Hematopoietic multipotent progenitor cell treated with erythropoietin and hydrocortisone succinate and interleukin-3 and kit ligand, for 8 days (in vitro differentiated cells): Measurements from ENCODE around the gene POU3F1.

Source experiments
- DNase-seq: peaks from one replicate; pipeline ENCODE4 v3.0.0-alpha.2; 2015

Gene POU3F1

GRCh38 chr1:38003261-38004250, 43.0 kb downstream of the POU3F1 start:
- peak; percentile 30 for DNase-seq

- no peak for DNase-seq
Measured at GRCh38 chr1:38000529-38001455, 45.8 kb downstream of the POU3F1 start.

DNA sequence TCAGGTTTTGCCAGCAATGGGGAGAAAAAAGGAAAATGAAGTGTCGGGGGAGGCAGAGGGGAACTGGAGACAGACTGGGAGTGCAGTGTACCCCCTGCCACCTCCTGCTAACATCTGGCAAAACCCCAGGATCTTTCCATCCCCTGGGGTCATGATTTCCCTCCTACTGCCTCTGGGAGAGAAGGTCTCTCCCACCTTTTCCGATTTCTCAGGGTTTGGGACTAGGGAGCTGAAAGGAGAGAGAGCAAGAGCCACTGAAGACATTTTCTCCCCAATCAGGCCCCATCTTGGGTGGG, 46.4 kb downstream of the POU3F1 start:
- no peak for DNase-seq

GRCh38 chr1:37999430-38000232, 47.0 kb downstream of the POU3F1 start:
- peak; percentile 81 for DNase-seq

GRCh38 chr1:37998913-37999429, 47.6 kb downstream of the POU3F1 start:
- DNase-seq, result peak; percentile 63

DNA sequence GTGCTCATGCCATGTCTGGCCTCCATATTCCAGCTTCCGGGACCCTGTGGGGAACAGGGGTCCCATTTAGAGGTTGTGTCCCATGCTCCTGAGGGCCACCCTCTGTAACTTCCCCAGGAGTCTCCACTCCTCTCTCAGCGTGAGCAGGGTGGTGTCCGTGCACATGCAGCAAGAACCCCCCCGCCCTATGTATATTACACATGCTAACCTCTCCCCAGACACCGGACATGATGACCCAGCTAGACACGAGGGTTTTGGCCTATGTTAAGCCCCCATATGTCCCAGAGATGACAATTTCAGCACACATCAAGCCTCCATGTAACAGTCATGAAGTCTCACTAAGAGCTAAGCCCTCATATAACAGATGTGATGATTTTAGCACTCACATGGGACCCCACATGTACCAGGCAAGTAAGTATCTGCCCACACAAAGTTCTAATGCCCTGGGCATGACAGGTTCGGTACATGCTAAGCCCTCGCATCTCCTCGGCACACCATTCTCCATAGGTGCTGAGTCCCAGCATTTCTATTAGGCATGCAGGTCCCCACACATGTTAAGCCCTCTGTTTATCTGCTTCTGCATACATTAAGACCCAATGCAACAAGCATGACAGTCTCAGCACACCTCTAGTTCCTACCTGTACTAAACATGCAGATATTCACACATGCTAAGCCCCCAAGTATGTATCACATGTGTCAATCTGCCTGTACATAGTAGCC, 48.3 kb downstream of the POU3F1 start:
- no peak for DNase-seq

GRCh38 chr1:37997256-37998088, 49.1 kb downstream of the POU3F1 start:
- DNase-seq, result no peak

GRCh38 chr1:37995751-37996345, 50.7 kb downstream of the POU3F1 start:
- peak; percentile 53 for DNase-seq

- no peak for DNase-seq
Measured at GRCh38 chr1:37994886-37995566, 51.6 kb downstream of the POU3F1 start.
